ENCODE measurements around the gene ASB13.

DNA sequence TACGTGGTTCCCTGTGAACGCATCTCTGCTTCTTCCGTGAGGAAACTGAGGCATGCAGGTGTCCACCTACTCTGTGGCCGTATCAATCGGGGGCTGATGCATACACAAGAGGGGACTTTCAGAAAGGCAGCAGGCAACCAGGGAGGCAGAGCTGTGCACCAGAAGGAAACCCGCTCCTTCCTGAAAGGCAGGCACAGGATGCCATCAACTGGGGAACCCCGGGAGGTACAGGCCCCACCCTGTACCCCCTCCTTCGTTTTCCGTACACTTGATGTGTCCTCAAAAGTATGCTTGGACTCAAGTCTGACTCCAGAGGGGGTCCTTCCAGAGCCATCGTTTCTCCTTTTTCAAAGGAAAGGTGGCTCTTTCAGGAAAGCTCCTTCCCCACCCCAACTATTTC is 59.5 kb downstream of the ASB13 start:
- TF ChIP-seq POLR2AphosphoS5 (IDR thresholded peaks at IDR 0.05; ENCODE audit: low read depth, low read length) (no peak), TAF1 (IDR thresholded peaks at IDR 0.05; ENCODE audit: borderline replicate concordance, low read depth, low read length) (no peak)

Measured in GM12892 (cell line).